ENCODE data around the gene SAP30.

- TF ChIP-seq CTCF (conservative IDR thresholded peaks at IDR 0.05) = no peak
- TF ChIP-seq ZFX (IDR thresholded peaks at IDR 0.05) = no peak
These were observed 40.2 kb upstream of the SAP30 start for GRCh38 chr4:173330590-173330989.
